ENCODE measurements around the gene NOTCH1.

Gene NOTCH1

GRCh38 chr9:136545965-136546696 is at the start of gene NOTCH1:
Gene NOTCH1, minus strand, starts transcription at chr9:136546048. Its CDS starts 262 bp downstream, at chr9:136545786.
- TF ChIP-seq EZH2phosphoT487 (IDR thresholded peaks at IDR 0.05; ENCODE audit: low read depth) = no peak
- TF ChIP-seq CTCF (IDR thresholded peaks at IDR 0.05; ENCODE audit: low read depth, low read length) = no peak
- Histone ChIP-seq H3K4me3 (ENCODE audit: low read length) (peak within 1 kb of the TSS; percentile 86), H3K27ac (ENCODE audit: low read length) (peak within 1 kb of the TSS; percentile 93), H3K79me2 (ENCODE audit: low read length) (peaks cover 40% of the 10 kb centered on the region), H3K27me3 (ENCODE audit: low read depth, low read length) (no peaks in the 10 kb centered on the region), H3K4me1 (ENCODE audit: low read length) (peaks cover 45% of the 10 kb centered on the region), H2AFZ (ENCODE audit: low read depth, low read length) (no peak within 1 kb of the TSS), H3K36me3 (replicated peaks; ENCODE audit: low read depth, low read length) (peaks cover 17% of the 10 kb centered on the region), H3K4me2 (ENCODE audit: low read length) (peak within 1 kb of the TSS; percentile 99), H3K9me3 (ENCODE audit: insufficient read depth, low read length) (no peaks in the 10 kb centered on the region), H3K9ac (ENCODE audit: low read length) (peak within 1 kb of the TSS; percentile 92), H4K20me1 (ENCODE audit: insufficient read depth, low read length) (peaks cover 34% of the 10 kb centered on the region)

GRCh38 chr9:136594492-136594891 is 48.6 kb upstream of the NOTCH1 start:
- no peak for TF ChIP-seq EZH2phosphoT487 (IDR thresholded peaks at IDR 0.05; ENCODE audit: low read depth)
- TF ChIP-seq CTCF (IDR thresholded peaks at IDR 0.05; ENCODE audit: low read depth, low read length) = no peak
- Histone ChIP-seq H3K36me3 (replicated peaks; ENCODE audit: low read depth, low read length) (no peaks in the 10 kb centered on the region), H3K4me2 (ENCODE audit: low read length) (no peak overlapping the region), H3K4me3 (ENCODE audit: low read length) (no peak overlapping the region), H3K9me3 (ENCODE audit: insufficient read depth, low read length) (0 out of 2 replicates have a peak, but pooled peaks cover 3% of the 10 kb centered on the region), H2AFZ (ENCODE audit: low read depth, low read length) (no peak overlapping the region), H4K20me1 (ENCODE audit: insufficient read depth, low read length) (no peaks in the 10 kb centered on the region), H3K9ac (ENCODE audit: low read length) (no peak overlapping the region), H3K27ac (ENCODE audit: low read length) (no peak overlapping the region), H3K27me3 (ENCODE audit: low read depth, low read length) (peaks cover 18% of the 10 kb centered on the region), H3K4me1 (ENCODE audit: low read length) (no peaks in the 10 kb centered on the region), H3K79me2 (ENCODE audit: low read length) (no peaks in the 10 kb centered on the region)

- H3K4me1 ChIP-seq (ENCODE audit: low read length) = peaks cover under 1% of the 10 kb centered on the region; the same call in 1 of the 2 replicates
- no peaks in the 10 kb centered on the region for H3K36me3 ChIP-seq (replicated peaks; ENCODE audit: low read depth, low read length)
Observed at GRCh38 chr9:136593581-136593980, 47.7 kb upstream of the NOTCH1 start.

More at GRCh38 chr9:136593581-136593980, 47.7 kb upstream of the NOTCH1 start:
- Histone ChIP-seq H3K27ac (ENCODE audit: low read length) (no peak overlapping the region), H4K20me1 (ENCODE audit: insufficient read depth, low read length) (no peaks in the 10 kb centered on the region), H3K27me3 (ENCODE audit: low read depth, low read length) (peaks cover 18% of the 10 kb centered on the region), H3K4me3 (ENCODE audit: low read length) (no peak overlapping the region), H3K79me2 (ENCODE audit: low read length) (no peaks in the 10 kb centered on the region), H3K9me3 (ENCODE audit: insufficient read depth, low read length) (0 out of 2 replicates have a peak, but pooled peaks cover 3% of the 10 kb centered on the region), H3K4me2 (ENCODE audit: low read length) (no peak overlapping the region), H2AFZ (ENCODE audit: low read depth, low read length) (no peak overlapping the region), H3K9ac (ENCODE audit: low read length) (no peak overlapping the region)
- TF ChIP-seq EZH2phosphoT487 (IDR thresholded peaks at IDR 0.05; ENCODE audit: low read depth) (no peak), CTCF (IDR thresholded peaks at IDR 0.05; ENCODE audit: low read depth, low read length) (no peak)
